ENCODE measurements around the gene SIM1. TPM values are rescaled to one million over a fixed set of nuclear protein-coding genes. Genes with fewer than 3 reads are reported as not detected.

The SIM1 gene
- total RNA-seq, 1 donor from 2014 or later = not detected

DNA sequence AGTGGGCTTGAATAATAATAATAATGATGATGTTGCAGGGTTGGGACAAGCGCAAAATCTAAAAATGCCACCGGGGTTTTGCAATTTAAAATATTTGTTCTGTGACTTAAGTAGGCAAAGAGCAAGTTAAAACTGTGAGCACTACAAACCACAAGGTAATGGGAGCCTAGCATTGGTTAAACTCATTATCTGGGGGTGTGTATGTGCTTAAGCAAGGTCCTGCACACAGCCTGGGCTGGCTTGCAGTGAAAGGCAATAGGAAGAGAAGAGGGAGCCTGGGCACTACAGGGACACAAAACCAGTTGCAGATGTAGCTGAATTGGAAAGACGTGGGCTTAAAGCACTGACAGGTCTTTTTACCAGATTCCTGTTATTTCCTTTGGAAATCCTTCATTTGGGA is 11.7 kb downstream of the SIM1 start:
- no peak for DNase-seq
- Mint-ChIP-seq H3K27me3 (peaks cover 54% of the 10 kb centered on the region), H3K36me3 (ENCODE audit: low read depth) (no peaks in the 10 kb centered on the region), H3K4me3 (no peak overlapping the region), H3K27ac (no peak overlapping the region), H3K9me3 (peaks cover 8% of the 10 kb centered on the region), H3K4me1 (peaks cover 4% of the 10 kb centered on the region)
- CTCF ChIA-PET = no interaction called here
- intact Hi-C loops (cut with micrococcal nuclease) = no loop called here
- TF ChIP-seq CTCF (IDR thresholded peaks at IDR 0.05) = no peak
- POLR2A ChIA-PET = no interaction called here
- no peak for ATAC-seq (ENCODE audit: low read depth)

DNA sequence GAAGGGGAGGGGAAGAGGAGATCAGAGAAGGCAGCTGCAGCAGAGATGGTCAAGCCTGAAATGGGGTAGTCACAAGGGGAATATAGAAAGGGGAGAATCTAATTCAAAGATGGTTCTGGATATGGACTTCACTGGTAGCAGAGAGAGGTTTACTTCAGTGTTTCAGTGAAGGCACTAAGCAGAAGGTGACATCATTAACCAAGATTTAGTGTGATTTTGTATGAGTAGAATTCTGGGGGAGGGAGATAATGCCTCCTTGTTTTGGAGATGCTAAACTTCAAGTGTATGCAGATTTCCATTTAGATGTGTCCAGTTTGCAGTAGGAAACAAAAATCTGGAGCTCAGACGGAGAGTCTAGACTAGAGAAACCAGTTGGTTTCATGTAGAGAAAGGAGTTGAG is 13.1 kb downstream of the SIM1 start:
- peaks cover 58% of the 10 kb centered on the region for H3K27me3 Mint-ChIP-seq
- ATAC-seq (ENCODE audit: low read depth) (no peak), DNase-seq (no peak)
- no peak for TF ChIP-seq CTCF (IDR thresholded peaks at IDR 0.05)
- no peak overlapping the region for H3K27ac Mint-ChIP-seq
- intact Hi-C loops (cut with micrococcal nuclease) = no loop called here
- H3K9me3 Mint-ChIP-seq = peaks cover 8% of the 10 kb centered on the region
- ChIA-PET POLR2A (no interaction called here), CTCF (no interaction called here)
- no peaks in the 10 kb centered on the region for H3K36me3 Mint-ChIP-seq (ENCODE audit: low read depth)
- peaks cover 6% of the 10 kb centered on the region for H3K4me1 Mint-ChIP-seq
- H3K4me3 Mint-ChIP-seq = no peak overlapping the region

- no peak overlapping the region for H3K4me3 Mint-ChIP-seq
- intact Hi-C loops (cut with micrococcal nuclease) = loop anchor here (5.0 kb wide), 1 partner anchor 1607 kb away; no protein-coding TSS in a partner anchor
- no peak overlapping the region for H3K27ac Mint-ChIP-seq
- no peak for TF ChIP-seq CTCF (IDR thresholded peaks at IDR 0.05)
- no peak for DNase-seq
- H3K4me1 Mint-ChIP-seq = peaks cover 8% of the 10 kb centered on the region
- CTCF ChIA-PET = no interaction called here
- peaks cover under 1% of the 10 kb centered on the region for H3K9me3 Mint-ChIP-seq
- ATAC-seq (ENCODE audit: low read depth) = no peak
- H3K27me3 Mint-ChIP-seq = peaks cover 44% of the 10 kb centered on the region
- no peaks in the 10 kb centered on the region for H3K36me3 Mint-ChIP-seq (ENCODE audit: low read depth)
- POLR2A ChIA-PET = no interaction called here
Measured at GRCh38 chr6:100449239-100449691, 15.5 kb downstream of the SIM1 start.

- DNase-seq = no peak
- intact Hi-C loops (cut with micrococcal nuclease) = loop anchor here (2.0 to 5.0 kb wide), 2 partner anchors 17 to 1606 kb away; partner anchors contain the start of gene SIM1
- no peaks in the 10 kb centered on the region for H3K9me3 Mint-ChIP-seq
Measured at GRCh38 chr6:100447900-100448748, 16.6 kb downstream of the SIM1 start.

More at GRCh38 chr6:100447900-100448748, 16.6 kb downstream of the SIM1 start:
- Mint-ChIP-seq H3K4me1 (peaks cover 8% of the 10 kb centered on the region), H3K4me3 (no peak overlapping the region), H3K36me3 (ENCODE audit: low read depth) (no peaks in the 10 kb centered on the region), H3K27me3 (peaks cover 45% of the 10 kb centered on the region), H3K27ac (no peak overlapping the region)
- ATAC-seq (ENCODE audit: low read depth) = no peak
- no peak for TF ChIP-seq CTCF (IDR thresholded peaks at IDR 0.05)
- ChIA-PET POLR2A (no interaction called here), CTCF (no interaction called here)
